ENCODE measurements around the gene TXNDC11.

Gene TXNDC11

DNA sequence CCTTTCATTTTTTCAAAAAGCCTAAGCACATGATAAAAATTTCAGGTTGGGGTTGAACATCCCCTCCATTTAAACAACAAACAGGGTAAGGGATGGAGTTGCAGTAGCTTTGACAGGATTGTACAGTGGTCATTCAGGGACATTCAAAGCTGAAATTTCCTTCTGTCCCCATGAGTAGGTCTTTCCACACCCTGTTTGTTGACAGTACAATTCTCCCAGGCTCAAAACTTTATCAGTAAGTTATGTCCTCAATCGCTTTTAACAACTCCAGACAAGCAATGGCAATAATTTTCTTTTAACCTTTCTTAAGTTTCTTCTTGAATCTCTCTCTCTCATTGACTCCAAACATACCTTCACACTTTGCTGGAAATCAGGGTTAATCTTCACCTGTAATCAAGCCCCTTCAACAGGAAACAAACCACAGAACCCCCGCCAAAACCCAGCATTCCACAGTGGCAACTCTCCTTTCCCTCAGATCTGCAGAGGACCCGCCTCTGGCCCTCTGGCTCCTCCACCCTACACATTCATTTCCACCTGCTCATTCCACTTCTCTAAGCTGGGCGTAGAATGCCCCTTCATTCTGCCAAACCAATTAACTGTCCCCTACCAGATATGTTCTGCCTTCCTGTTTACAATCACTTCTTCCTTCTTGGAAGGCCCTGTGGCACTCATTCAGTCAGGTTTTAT, 20.7 kb downstream of the TXNDC11 start:
- Histone ChIP-seq H3K36me3 (ENCODE audit: control insufficient read depth in 4 of 4, insufficient read depth in 4 of 4, low read length in 3 of 4) (peaks cover 15 to 50% (median 38%) of the 10 kb centered on the region in 4 experiments), H3K27ac (ENCODE audit: insufficient read depth in 1 of 2, low read depth in 1 of 2, low read length in 2 of 2, poor library complexity in 1 of 2, severe bottlenecking in 2 of 2) (no peak overlapping the region), H3K27me3 (replicated peaks in 2 of 5; ENCODE audit: control insufficient read depth in 4 of 5, insufficient read depth in 5 of 5, low read length in 4 of 5) (no peaks in the 10 kb centered on the region), H3K9me3 (ENCODE audit: control extremely low read depth in 1 of 5, control insufficient read depth in 4 of 5, insufficient read depth in 2 of 5, low read depth in 1 of 5, low read length in 4 of 5) (no peaks in the 10 kb centered on the region), H3K4me1 (ENCODE audit: control extremely low read depth in 1 of 4, control insufficient read depth in 4 of 4, insufficient read depth in 4 of 4, low read length in 3 of 4) (peaks cover 0 to 11% (median 4%) of the 10 kb centered on the region in 4 experiments), H3K4me3 (ENCODE audit: control insufficient read depth in 1 of 7, extremely low read depth in 1 of 7, insufficient read depth in 4 of 7, low read depth in 2 of 7, low read length in 6 of 7) (no peak overlapping the region)
- ChIA-PET CTCF (interaction anchor here (1.0 to 1.9 kb wide), 4 partner anchors 10 to 22 kb away, joined by 3 to 5 read pairs (median 4); no protein-coding TSS in a partner anchor), POLR2A (no interaction called here)
- DNase-seq, result no peak
- 77% methylated on average over 4 of the region's 4 CpGs for WGBS (ENCODE audit: insufficient coverage)

DNA sequence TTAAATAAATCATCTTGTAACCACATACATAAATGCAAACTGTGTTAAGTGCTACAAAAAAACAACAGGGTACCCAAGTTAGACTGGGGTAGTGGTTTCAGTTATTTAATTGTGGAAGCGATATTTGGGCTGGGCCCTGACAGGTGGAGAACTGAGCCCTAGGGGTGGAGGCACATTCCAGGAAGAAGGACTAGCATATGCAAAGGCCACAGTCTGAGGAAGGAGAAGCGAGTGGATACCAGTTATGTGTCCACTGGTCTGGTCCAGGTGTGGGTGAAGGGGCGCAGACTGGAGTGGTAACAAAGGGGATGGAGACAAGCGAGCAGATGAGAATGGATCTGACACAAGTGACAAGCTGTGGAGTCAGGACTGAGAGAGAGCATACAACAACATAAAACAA, 22.9 kb downstream of the TXNDC11 start:
- no peak overlapping the region for H3K4me3 ChIP-seq (ENCODE audit: control insufficient read depth in 1 of 7, extremely low read depth in 1 of 7, insufficient read depth in 4 of 7, low read depth in 2 of 7, low read length in 6 of 7)
- POLR2A ChIA-PET, result interaction anchor here (0.6 kb wide), 1 partner anchor 63 kb away, joined by 3 read pairs; no protein-coding TSS in a partner anchor
- no peak overlapping the region for H3K27ac ChIP-seq (ENCODE audit: insufficient read depth in 1 of 2, low read depth in 1 of 2, low read length in 2 of 2, poor library complexity in 1 of 2, severe bottlenecking in 2 of 2)
- no peaks in the 10 kb centered on the region for H3K9me3 ChIP-seq (ENCODE audit: control extremely low read depth in 1 of 5, control insufficient read depth in 4 of 5, insufficient read depth in 2 of 5, low read depth in 1 of 5, low read length in 4 of 5)
- WGBS (ENCODE audit: insufficient coverage), result 100% methylated on average over 1 of the region's 4 CpGs
- H3K27me3 ChIP-seq (replicated peaks in 2 of 5; ENCODE audit: control insufficient read depth in 4 of 5, insufficient read depth in 5 of 5, low read length in 4 of 5), result no peaks in the 10 kb centered on the region
- no peak for DNase-seq
- peaks cover 18 to 49% (median 37%) of the 10 kb centered on the region in 4 experiments for H3K36me3 ChIP-seq (ENCODE audit: control insufficient read depth in 4 of 4, insufficient read depth in 4 of 4, low read length in 3 of 4)
- CTCF ChIA-PET, result interaction anchor here (0.8 to 1.1 kb wide), 3 partner anchors 12 to 348 kb away, joined by 3 read pairs; no protein-coding TSS in a partner anchor
- peaks cover 0 to 11% (median 4%) of the 10 kb centered on the region in 4 experiments for H3K4me1 ChIP-seq (ENCODE audit: control extremely low read depth in 1 of 4, control insufficient read depth in 4 of 4, insufficient read depth in 4 of 4, low read length in 3 of 4)

DNA sequence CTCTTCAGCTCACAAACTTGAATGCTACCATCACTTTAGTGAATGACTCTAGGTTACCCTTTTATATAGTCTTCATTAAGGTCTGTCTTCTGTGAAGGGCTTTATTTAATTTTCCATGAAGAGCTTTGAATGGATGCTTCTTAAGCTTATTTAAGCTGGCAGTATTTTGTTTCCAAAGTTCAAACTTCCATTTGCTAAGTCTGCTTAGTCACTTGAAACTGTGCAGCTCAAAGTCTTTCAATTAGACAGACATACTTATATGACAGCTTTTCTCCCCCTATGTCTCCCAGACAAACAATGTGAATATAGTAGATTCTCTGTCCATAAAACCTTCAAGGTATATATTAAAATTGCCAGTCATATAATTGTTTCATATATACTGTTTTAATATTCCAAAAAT, 23.5 kb downstream of the TXNDC11 start:
- POLR2A ChIA-PET, result interaction anchor here (1.4 kb wide), 1 partner anchor 14 kb away, joined by 3 read pairs; no protein-coding TSS in a partner anchor
- peaks cover 18 to 47% (median 36%) of the 10 kb centered on the region in 4 experiments for H3K36me3 ChIP-seq (ENCODE audit: control insufficient read depth in 4 of 4, insufficient read depth in 4 of 4, low read length in 3 of 4)

DNA sequence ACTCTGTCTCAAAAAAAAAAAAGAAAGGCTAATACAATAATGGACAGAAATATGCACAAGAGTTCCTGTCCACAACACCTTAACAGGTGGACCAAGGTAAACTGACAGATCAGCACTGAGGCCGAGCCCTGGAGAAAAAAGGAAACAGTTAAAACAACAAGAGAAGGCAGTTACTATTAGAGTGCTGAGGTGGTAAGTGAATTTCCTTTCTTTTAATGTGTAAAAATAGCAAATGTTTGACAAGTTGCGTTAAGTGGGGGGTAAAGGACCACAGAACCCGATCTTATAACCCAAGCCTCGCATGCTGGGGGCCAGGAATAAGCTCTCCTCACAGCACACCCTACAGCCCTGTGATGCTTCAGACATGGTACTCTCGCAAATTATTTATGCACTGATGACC, 24.8 kb downstream of the TXNDC11 start:
- Histone ChIP-seq H3K36me3 (ENCODE audit: control insufficient read depth in 4 of 4, insufficient read depth in 4 of 4, low read length in 3 of 4) (peaks cover 18 to 53% (median 37%) of the 10 kb centered on the region in 4 experiments), H3K9me3 (ENCODE audit: control extremely low read depth in 1 of 5, control insufficient read depth in 4 of 5, insufficient read depth in 2 of 5, low read depth in 1 of 5, low read length in 4 of 5) (no peaks in the 10 kb centered on the region), H3K4me3 (ENCODE audit: control insufficient read depth in 1 of 7, extremely low read depth in 1 of 7, insufficient read depth in 4 of 7, low read depth in 2 of 7, low read length in 6 of 7) (no peak overlapping the region), H3K27me3 (replicated peaks in 2 of 5; ENCODE audit: control insufficient read depth in 4 of 5, insufficient read depth in 5 of 5, low read length in 4 of 5) (no peaks in the 10 kb centered on the region), H3K27ac (ENCODE audit: insufficient read depth in 1 of 2, low read depth in 1 of 2, low read length in 2 of 2, poor library complexity in 1 of 2, severe bottlenecking in 2 of 2) (no peak overlapping the region), H3K4me1 (ENCODE audit: control extremely low read depth in 1 of 4, control insufficient read depth in 4 of 4, insufficient read depth in 4 of 4, low read length in 3 of 4) (peaks cover 0 to 11% (median 4%) of the 10 kb centered on the region in 4 experiments)
- ChIA-PET POLR2A (interaction anchor here (1.1 kb wide), 1 partner anchor 25 kb away, joined by 3 read pairs; the partner anchor contains the start of gene TXNDC11), CTCF (interaction anchor here (1.0 to 3.3 kb wide), 7 partner anchors 14 to 764 kb away, joined by 3 to 14 read pairs (median 3); no protein-coding TSS in a partner anchor)
- no peak for DNase-seq
- WGBS (ENCODE audit: insufficient coverage), result 73% methylated on average over 3 of the region's 5 CpGs

More for the DNA sequence above, 23.5 kb downstream of the TXNDC11 start:
- peaks cover 0 to 11% (median 4%) of the 10 kb centered on the region in 4 experiments for H3K4me1 ChIP-seq (ENCODE audit: control extremely low read depth in 1 of 4, control insufficient read depth in 4 of 4, insufficient read depth in 4 of 4, low read length in 3 of 4)
- CTCF ChIA-PET, result interaction anchor here (0.7 to 0.9 kb wide), 3 partner anchors 12 to 348 kb away, joined by 3 read pairs; no protein-coding TSS in a partner anchor
- H3K4me3 ChIP-seq (ENCODE audit: control insufficient read depth in 1 of 7, extremely low read depth in 1 of 7, insufficient read depth in 4 of 7, low read depth in 2 of 7, low read length in 6 of 7), result no peak overlapping the region
- H3K27ac ChIP-seq (ENCODE audit: insufficient read depth in 1 of 2, low read depth in 1 of 2, low read length in 2 of 2, poor library complexity in 1 of 2, severe bottlenecking in 2 of 2), result no peak overlapping the region
- no peaks in the 10 kb centered on the region for H3K27me3 ChIP-seq (replicated peaks in 2 of 5; ENCODE audit: control insufficient read depth in 4 of 5, insufficient read depth in 5 of 5, low read length in 4 of 5)
- no peaks in the 10 kb centered on the region for H3K9me3 ChIP-seq (ENCODE audit: control extremely low read depth in 1 of 5, control insufficient read depth in 4 of 5, insufficient read depth in 2 of 5, low read depth in 1 of 5, low read length in 4 of 5)
- no peak for DNase-seq

DNA sequence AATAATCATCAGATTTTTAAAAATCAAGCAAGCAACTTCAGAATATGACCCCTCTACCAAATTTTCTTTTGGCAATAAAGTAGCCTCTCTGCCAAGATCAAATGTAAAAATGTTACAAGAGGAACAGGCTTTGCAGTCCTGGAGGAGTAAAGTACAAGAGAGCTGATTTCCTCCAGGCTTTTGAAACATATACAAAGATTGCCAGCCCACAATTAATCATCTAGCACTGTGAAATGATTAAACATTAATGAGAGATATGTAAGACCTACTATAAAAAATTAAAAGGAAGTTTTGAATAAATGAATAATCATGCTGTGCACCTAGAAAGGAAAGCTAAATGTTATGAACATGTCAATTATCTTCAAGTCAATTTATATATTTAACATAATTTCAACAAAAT, 26.3 kb downstream of the TXNDC11 start:
- DNase-seq, result no peak
- Histone ChIP-seq H3K9me3 (ENCODE audit: control extremely low read depth in 1 of 5, control insufficient read depth in 4 of 5, insufficient read depth in 2 of 5, low read depth in 1 of 5, low read length in 4 of 5) (no peaks in the 10 kb centered on the region), H3K36me3 (ENCODE audit: control insufficient read depth in 4 of 4, insufficient read depth in 4 of 4, low read length in 3 of 4) (peaks cover 15 to 53% (median 31%) of the 10 kb centered on the region in 4 experiments), H3K27ac (ENCODE audit: insufficient read depth in 1 of 2, low read depth in 1 of 2, low read length in 2 of 2, poor library complexity in 1 of 2, severe bottlenecking in 2 of 2) (no peak overlapping the region), H3K4me1 (ENCODE audit: control extremely low read depth in 1 of 4, control insufficient read depth in 4 of 4, insufficient read depth in 4 of 4, low read length in 3 of 4) (peaks cover 0 to 5% (median 0%) of the 10 kb centered on the region in 4 experiments), H3K4me3 (ENCODE audit: control insufficient read depth in 1 of 7, extremely low read depth in 1 of 7, insufficient read depth in 4 of 7, low read depth in 2 of 7, low read length in 6 of 7) (no peak overlapping the region), H3K27me3 (replicated peaks in 2 of 5; ENCODE audit: control insufficient read depth in 4 of 5, insufficient read depth in 5 of 5, low read length in 4 of 5) (no peaks in the 10 kb centered on the region)
- CTCF ChIA-PET, result interaction anchor here (1.9 to 3.3 kb wide), 3 partner anchors 9 to 309 kb away, joined by 7 to 17 read pairs (median 14); no protein-coding TSS in a partner anchor
- POLR2A ChIA-PET, result no interaction called here

DNA sequence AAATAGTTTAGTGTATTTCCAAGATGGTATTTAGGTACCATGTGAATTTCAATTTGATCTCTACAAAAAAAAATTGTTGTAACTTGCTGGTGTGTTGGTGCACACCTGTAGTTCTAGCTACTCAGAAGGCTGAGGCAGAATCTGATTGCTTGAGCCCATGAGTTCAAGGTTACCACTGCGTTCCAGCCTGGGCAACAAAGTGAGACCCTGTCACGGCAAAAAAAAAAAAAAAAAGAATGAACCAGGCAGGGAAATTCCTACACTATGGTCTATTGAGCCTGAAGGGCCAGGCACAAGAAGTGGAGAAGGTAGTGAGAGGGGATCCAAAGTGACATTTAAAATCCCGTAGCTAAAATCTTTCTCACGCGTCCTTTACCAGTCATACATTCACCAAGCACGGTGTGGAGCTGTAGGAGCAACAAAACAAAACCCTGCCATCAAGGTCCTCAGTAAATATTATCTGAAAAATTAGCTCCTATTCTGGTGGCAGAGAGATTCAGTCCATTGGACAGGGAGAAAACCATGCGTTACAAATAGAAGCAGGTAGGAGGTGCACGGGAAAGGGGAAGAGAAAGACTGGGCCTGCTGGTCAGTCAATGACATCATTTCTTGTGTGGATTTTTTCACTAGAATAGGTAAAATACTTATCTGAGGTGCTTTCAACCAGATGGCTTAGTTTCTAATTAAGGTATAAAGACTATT, 27.3 kb downstream of the TXNDC11 start:
- Histone ChIP-seq H3K36me3 (ENCODE audit: control insufficient read depth in 4 of 4, insufficient read depth in 4 of 4, low read length in 3 of 4) (peaks cover 13 to 50% (median 29%) of the 10 kb centered on the region in 4 experiments), H3K27me3 (replicated peaks in 2 of 5; ENCODE audit: control insufficient read depth in 4 of 5, insufficient read depth in 5 of 5, low read length in 4 of 5) (no peaks in the 10 kb centered on the region), H3K4me1 (ENCODE audit: control extremely low read depth in 1 of 4, control insufficient read depth in 4 of 4, insufficient read depth in 4 of 4, low read length in 3 of 4) (peaks cover 0 to 5% (median 0%) of the 10 kb centered on the region in 4 experiments), H3K4me3 (ENCODE audit: control insufficient read depth in 1 of 7, extremely low read depth in 1 of 7, insufficient read depth in 4 of 7, low read depth in 2 of 7, low read length in 6 of 7) (no peak overlapping the region), H3K9me3 (ENCODE audit: control extremely low read depth in 1 of 5, control insufficient read depth in 4 of 5, insufficient read depth in 2 of 5, low read depth in 1 of 5, low read length in 4 of 5) (no peaks in the 10 kb centered on the region), H3K27ac (ENCODE audit: insufficient read depth in 1 of 2, low read depth in 1 of 2, low read length in 2 of 2, poor library complexity in 1 of 2, severe bottlenecking in 2 of 2) (no peak overlapping the region)
- DNase-seq, result no peak
- ChIA-PET CTCF (interaction anchor here (0.6 to 3.3 kb wide), 16 partner anchors 10 to 752 kb away, joined by 3 to 18 read pairs (median 6); no protein-coding TSS in a partner anchor), POLR2A (no interaction called here)
- 97% methylated on average over 5 of the region's 8 CpGs for WGBS (ENCODE audit: insufficient coverage)
